ENCODE data around the gene PDE6B.

The PDE6B gene

GRCh38 chr4:685679-686412 is 60.5 kb downstream of the PDE6B start:
- TF ChIP-seq, protein P1, sequence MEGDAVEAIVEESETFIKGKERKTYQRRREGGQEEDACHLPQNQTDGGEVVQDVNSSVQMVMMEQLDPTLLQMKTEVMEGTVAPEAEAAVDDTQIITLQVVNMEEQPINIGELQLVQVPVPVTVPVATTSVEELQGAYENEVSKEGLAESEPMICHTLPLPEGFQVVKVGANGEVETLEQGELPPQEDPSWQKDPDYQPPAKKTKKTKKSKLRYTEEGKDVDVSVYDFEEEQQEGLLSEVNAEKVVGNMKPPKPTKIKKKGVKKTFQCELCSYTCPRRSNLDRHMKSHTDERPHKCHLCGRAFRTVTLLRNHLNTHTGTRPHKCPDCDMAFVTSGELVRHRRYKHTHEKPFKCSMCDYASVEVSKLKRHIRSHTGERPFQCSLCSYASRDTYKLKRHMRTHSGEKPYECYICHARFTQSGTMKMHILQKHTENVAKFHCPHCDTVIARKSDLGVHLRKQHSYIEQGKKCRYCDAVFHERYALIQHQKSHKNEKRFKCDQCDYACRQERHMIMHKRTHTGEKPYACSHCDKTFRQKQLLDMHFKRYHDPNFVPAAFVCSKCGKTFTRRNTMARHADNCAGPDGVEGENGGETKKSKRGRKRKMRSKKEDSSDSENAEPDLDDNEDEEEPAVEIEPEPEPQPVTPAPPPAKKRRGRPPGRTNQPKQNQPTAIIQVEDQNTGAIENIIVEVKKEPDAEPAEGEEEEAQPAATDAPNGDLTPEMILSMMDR (IDR thresholded peaks at IDR 0.05), result no peak

- TF ChIP-seq, protein P1 (IDR thresholded peaks at IDR 0.05), result no peak
These were observed 61.2 kb downstream of the PDE6B start for GRCh38 chr4:686413-687040.

- TF ChIP-seq, protein P1 (IDR thresholded peaks at IDR 0.05), result no peak
These were observed 61.9 kb downstream of the PDE6B start for GRCh38 chr4:687048-687970.

GRCh38 chr4:687971-688853 is 62.8 kb downstream of the PDE6B start:
- TF ChIP-seq, protein P1 (IDR thresholded peaks at IDR 0.05), result no peak

DNA sequence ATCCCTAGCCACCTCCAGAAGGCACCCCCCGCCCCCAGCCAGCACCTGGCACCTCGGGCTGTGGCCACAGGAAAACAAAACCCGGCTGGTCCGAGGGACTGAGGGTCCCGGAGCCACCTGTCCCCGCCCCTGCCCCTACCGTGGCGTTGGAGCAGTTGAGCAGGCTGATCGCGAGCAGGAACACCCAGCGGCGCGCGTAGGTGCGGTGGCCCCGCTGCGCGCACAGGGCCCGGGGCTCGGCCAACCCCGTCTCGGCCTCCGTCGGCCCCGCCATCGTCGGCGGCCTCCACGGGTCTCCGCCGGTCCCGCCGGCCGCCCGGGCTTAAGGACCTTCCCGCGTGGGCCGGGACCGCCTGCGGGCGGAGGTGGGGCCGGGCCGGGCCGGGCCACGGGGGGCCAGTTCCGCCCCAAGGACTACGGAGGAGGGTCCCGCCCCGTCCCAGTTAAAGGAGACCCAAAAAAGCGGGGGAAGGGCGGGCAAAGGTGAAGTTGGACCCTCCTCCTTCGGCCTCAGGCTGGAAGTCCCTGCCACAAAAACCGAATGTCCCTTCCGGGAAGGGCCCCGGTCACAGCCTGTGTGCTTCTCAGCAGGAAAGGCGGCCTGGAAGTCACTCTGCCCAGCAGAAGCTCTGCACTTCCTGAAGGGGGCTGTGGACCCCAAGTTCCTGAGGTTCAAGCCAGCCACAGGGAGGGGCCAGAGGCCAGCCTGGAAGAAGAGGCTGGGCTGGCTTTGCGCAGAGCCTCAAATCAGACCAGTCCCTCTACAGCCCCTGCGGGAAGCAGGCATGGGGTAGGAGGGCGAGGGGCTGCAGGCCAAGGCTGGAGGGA is 63.7 kb downstream of the PDE6B start, which contains the start of gene SLC49A3:
Gene SLC49A3, minus strand, starts transcription at position 298 of the 828 bp plus-strand sequence. Its CDS starts 24 bp downstream, at position 274.
- TF ChIP-seq, protein P1 (IDR thresholded peaks at IDR 0.05), result no peak

DNA sequence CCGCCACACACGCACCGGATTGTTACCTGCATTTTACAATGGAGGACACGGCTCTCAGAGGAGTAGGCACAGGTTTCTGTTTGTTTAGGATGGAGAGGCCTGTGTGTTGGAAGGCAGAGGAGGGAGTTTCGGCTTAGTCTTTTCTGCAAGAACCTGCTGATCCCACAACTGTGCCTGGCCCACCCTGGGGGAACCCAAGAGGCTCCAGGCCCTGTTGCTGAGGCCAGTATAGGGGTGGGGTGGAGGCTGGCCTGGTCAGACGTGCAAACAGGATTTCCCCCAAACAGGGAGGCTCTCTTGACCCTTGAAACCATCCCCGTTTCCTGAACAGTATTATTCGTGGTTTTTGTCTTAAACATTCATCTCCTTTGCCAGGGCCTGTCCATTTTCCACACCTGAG is 64.3 kb downstream of the PDE6B start:
- TF ChIP-seq, protein P1 (IDR thresholded peaks at IDR 0.05), result no peak

Measured in LNCAP (cell line).